SHP77 treated with DMSO at 0.1 percent for 48 hours (cell line): ENCODE data around the gene ATN1.

Experiments used
- DNase-seq: peaks from one replicate; lab custom pipeline; 2025; lab: John Stamatoyannopoulos, UW

ATN1 gene

DNA sequence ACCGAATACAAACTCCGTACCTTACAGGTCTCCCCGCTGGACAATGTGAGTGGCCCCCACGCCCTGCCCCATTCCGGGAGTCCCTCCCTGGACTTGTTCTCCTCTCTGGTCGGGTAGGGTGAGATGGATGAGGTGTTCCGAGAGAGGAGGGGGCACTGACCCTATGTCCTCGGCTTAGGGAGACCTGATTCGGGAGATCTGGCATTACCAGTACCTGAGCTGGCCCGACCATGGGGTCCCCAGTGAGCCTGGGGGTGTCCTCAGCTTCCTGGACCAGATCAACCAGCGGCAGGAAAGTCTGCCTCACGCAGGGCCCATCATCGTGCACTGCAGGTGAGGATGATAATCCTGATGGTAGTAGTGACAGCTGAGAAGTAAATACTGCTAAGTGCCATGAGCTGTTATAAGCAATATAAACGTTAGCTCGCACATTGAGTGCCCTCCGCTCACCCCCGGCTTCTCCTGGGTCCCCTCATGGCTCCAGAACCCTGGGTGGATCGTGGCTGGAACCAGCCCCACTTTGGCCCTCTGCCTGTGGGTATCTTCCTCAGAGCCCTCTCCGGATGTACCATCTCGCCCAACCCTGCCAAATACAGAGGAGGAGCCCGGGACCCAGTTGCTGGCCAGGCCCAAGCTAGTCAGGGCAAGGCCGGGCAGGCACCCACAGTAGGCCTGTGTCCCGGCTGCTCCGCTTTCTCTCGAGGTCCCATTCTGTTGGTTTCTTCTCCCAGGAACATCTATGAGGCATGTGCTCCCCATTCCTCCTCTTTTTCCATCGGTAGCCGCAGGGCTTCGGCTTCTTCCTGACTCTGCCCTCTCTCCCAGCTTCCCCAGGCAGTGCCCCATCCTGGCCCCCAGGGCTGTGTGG, 30.2 kb downstream of the ATN1 start:
- DNase-seq, result no peak

DNA sequence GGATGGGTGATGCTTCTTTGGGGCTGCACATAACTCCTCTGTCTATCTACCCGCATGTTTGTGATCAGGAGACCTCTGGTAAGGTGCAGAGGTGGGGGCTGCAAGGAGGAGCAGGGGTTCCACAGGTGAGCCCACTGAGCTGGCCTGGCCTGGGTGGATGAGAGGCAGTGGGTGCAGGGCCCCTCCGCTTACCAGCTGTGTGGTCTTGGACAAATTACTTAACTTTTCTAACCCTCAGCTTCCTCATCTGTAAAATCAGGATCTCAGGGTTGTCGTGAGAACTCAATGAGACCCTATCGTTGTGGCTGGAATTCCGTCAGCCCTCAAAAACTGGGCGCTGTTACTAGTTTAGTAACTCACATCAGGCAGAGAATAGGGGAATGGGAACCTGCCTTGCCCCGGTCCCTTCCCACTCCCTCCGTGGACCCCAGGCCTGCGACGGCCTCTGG, 30.9 kb downstream of the ATN1 start:
- no peak for DNase-seq

DNA sequence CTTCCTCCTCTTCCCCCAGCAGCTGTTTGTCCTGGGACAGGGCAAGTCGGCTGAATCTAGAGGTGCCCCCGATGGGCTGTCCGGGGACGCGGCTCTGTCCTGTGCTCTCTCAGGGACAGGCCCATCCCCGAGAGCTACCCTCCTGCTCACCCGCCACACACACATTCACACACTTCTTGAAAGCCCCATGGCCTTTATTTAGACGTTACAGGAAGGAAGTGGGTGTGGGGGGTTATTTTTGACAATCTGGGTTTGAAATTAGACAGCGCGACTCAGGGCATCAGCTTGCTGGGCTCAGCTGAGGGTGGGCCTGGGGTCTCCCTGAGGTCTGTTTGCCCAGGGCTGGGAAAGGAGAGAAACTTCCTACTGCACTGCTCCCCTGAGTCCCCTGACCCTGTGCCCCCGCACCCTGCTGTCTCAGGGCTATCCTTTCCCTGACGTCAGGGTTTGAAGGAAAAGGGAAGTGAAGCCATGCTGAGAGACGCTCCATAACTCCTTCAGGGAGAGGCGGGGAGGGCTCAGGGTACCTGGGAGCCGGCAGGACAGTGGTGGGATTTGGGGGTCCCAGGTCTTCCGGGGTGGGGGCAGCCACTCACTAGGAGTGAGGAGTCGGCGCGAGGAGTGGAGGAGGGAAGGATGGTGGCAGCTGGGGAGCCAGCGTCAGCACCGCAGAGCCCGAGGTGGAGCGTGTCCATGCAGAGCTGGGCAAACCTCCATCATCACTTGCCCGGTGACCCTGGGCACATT, 31.5 kb downstream of the ATN1 start:
- no peak for DNase-seq

DNA sequence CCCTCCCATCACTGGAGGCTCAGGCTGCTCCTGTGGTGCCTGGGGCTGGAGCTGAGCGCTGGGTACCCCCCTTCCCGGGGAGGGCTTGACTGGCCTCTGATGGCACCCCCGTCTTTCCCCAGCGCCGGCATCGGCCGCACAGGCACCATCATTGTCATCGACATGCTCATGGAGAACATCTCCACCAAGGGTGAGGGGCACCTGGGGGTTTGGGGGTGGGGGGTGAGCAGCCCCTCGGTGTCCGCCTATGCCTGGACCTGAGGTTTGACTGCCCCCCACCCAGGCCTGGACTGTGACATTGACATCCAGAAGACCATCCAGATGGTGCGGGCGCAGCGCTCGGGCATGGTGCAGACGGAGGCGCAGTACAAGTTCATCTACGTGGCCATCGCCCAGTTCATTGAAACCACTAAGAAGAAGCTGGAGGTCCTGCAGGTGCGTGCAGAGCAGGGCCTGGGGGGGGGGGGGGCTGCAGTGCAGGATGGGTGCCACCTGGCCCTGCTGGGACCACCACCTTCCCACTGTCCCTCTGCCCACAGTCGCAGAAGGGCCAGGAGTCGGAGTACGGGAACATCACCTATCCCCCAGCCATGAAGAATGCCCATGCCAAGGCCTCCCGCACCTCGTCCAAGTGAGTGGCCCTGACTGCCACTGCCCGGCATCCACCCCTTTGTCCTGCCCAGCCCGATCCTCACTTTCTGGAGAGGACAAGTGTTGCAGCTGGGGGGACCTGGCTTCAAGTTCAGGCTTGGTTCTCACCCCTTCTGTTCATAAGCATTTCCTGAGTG, 32.2 kb downstream of the ATN1 start:
- no peak for DNase-seq

DNA sequence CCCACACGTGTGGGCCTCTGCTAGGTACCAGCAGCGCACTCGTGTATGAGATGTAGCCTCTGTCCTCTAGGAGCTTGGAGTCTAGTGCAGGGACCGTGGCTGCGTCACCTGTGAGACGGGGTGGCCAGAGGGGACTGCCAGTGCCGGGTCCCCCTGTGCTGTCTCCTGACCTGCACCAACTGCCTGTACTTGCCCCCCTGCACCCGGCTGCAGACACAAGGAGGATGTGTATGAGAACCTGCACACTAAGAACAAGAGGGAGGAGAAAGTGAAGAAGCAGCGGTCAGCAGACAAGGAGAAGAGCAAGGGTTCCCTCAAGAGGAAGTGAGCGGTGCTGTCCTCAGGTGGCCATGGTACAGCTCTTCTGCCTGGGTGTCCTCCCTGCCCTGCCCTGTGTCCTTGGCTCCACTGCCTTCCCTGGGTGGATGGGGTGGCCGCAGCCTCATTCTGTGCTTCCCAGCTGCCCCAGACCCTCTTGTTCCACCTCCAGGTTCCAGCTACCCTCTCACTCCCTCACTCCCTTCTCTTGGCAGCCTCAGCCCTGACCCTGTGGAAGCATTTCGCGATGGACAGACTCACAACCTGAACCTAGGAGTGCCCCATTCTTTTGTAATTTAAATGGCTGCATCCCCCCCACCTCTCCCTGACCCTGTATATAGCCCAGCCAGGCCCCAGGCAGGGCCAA, 33.0 kb downstream of the ATN1 start:
- DNase-seq, result no peak

DNA sequence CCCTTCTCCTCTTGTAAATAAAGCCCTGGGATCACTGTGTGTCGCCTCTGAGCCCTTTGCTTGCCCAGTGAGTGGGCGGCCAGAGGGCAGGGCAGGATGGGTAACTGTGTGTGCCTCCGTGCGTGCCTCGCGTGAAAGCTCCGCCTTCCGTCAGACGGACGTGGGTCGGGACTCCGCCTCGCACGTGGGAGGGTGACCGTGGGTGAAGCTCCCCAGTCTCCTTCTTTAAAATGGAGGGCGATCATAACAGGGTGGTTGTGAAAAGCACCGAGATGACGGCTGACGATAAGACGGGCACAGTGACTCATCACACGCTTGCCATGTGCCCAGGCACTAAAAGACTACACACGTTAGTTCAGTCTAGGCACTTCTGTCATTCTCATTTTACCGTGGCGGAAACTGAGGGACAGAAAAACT, 33.5 kb downstream of the ATN1 start:
- DNase-seq, result no peak

DNA sequence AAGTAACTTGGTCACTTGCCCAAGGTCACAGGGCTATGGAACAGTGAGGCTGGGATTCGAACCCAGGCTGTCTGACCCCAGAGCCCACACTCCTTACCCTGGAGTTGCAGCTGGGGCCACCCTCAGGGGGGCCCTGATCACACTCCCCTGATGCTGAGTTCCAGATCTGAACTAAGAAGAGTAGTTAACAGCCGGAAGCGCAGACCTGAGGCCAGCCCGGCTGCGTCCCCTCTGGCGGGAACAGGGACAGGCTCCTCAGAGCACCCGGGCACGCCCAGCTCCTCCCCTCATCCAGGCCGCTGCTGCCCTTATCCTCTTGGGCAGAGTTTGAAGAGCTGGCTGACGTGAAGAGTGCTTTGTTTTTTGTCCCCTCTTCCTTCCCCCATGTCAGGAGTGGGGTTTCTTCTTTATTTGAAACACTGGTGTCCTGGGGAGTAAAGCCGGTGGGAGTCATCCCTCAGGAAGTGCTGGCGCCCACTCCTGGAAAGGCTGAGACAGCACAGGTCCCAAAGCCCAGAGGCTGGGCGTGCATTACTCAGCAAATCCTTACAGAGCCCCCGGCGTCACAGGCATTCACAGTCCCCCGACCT, 34.0 kb downstream of the ATN1 start:
- peak; percentile 48 for DNase-seq

DNA sequence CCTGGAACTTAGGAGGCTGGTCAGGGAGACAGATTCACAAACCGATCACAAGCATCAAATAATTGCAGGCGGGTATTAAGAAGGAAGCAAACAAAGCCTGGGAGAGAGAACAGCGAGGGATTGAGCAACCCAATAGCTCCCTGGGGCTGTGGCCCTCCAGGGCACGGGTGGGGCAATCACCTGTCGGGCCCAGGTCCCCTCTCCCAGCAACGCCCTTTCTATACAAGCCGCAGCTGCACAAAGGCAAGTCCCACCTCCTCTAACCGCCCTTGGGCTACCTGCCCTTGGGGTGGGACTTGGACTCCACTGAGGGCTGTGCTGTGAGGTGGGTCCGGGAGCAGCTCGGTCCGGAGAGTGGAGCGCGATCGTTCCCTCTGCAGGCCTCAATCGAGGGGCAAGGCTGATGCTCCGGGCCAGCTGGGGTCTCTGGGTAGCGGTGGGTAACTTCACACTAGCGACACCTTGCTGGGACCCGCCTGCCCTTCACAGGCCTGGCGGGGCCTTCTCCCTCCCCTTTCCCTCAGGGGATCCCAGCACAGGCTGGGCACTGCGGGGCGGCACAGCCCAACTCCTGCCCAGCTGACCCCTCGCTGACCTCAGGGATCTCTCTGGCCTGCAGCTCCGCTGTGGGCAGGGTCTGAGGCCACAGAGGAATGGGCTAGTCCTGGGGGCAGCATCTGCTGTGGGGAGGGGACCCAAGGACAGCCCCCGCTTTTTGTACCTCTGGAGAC, 34.7 kb downstream of the ATN1 start:
- DNase-seq, result peak; percentile 44

DNA sequence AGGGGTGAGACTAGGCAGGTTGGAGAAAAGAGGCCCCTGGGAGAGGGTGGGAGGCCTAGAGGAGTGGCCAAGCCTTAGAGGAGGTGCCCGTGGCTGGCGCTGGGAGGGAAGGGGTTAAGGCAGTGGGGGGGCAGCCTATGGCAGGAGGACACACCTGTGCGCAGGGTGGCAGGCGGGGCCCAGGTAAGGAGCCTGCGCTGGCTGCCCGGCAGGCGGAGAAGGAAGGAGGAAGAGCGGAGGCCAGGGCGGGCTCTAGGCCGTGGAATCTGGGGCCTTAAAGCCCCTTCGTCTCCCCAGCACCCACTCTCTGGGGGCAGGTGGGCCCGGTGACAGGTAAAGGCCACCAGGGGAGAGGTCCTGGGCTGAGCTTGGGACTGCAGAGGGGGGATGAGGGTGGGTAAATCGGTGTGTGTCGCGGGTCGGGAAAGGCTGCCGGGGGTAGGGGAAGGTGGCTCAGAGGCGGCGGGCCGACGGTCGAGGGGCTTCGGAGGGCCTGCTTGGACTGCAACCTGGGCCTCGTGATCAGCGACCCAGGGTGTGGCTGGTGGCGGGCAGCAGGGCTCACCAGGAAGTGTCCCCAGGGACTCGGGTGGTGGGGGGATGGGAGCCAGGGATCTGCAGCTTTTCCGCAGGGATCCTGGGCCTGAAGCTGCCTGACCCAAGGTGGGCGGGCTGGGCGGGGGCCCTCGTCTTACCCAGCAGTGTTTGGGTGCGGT, 35.4 kb downstream of the ATN1 start:
- DNase-seq, result no peak

DNA sequence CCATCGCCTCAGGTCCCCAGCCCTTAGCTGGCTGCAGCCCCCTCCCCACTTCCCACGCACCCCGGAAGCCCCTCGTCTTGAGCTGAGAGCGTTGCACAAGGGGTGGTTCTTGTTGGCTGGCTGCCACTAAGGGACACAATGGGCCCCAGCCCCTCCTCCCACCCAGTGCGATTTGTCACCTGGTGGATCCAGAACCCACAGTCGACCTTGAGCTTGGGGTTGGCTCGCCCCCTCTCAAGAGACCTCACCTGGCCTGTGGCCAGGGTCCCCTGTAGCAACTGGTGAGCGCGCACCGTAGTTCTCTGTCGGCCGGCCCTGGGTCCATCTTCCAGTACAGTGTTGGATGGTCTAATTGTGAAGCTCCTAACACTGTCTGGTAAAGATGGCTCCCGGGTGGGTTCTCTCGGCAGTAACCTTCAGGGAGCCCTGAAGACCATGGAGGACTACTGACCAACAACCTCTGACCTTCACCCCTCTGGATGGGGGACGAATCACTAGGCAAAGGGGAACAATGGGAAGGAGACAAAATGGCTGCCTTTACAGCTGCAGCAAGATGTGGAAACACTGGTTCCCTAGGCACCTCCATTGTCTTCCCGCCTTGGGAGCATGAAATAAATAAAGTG, 36.1 kb downstream of the ATN1 start:
- no peak for DNase-seq

DNA sequence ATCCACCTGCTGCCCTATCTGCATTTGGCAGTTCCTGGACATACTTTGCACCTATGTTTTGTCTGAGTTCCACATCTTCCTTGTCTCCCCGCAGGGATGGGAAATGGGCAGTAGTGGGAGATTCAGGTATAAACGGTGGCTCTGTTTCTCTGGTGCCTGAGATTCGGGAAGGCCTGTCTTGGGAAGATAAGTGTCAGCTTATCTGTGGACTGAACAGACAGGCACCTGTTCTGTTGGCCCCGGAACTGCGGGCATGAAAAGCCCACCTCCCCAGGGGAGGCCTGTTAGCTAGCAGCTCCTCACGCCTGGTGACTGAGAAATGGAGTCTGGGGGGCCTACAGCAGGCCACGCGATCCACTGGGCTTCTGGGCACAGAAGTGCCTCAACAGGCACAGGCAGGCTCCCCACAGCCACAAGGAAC, 36.9 kb downstream of the ATN1 start:
- DNase-seq, result no peak

DNA sequence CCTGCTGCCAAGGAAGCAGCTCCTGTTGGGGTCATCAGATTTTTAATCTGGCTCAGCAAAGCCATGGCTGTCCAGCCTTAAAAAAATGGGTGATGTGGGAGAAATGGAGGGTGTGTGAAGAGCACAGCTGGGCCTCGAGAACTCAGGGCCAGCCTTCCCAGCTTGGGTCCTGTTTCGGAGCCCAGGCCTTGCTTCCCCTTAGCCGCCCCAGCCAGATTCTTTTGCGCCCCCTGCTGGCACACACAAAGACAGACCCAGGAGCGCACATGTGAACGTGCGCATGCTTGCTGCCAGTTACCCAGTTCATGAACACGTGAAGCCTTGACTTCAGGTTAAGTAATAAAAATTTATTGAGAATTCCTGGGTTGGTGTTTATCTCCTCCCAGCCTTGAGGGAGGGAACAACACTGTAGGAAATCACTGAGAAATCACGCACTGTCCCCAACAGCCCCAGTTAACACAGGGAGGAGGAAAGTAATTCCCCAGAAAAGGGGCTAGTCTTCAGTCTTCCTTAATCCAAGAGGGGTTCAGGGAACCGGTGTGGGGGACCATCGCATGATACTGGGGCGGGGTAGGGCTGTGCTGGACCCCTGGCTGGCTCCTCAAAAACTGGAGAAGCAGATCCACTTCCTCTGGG, 37.4 kb downstream of the ATN1 start:
- DNase-seq, result no peak

DNA sequence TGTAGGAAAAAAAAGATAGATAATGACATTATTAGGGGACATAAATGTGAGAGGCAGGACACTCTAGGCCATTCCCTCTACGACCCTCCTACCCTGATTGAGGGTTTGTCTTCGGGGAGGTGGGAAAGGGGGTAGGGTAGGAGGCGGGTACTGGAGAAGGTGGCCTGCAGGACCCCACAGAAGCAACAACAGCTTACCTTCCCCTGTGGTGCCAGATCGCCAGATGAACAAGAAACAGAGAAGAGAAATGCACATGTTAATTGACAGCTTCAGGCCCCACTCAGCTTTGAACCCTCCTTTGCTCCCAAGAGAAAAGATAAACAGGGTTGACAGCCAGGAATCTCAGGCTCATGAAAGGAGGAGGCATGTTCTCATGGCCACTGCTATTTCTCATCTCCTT, 38.0 kb downstream of the ATN1 start:
- DNase-seq, result no peak

DNA sequence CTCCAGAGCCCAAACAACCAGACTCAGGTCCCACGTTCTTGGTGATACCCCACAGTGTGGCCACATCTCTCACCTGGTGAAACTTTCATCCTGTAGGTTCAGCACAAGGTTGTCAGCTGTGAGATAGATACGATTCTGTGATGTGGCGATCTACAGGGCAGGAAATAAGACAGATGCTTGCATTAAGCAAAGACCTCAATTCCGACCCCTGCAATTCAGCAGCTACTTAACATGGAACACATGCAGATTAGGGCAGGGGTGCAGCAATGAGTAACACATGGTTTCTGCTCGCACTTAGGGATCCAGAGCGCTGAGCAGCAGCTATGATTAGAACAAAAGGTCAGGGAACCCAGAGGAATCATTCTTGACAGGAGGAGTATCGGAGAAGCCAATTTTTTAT, 38.6 kb downstream of the ATN1 start:
- DNase-seq, result no peak

DNA sequence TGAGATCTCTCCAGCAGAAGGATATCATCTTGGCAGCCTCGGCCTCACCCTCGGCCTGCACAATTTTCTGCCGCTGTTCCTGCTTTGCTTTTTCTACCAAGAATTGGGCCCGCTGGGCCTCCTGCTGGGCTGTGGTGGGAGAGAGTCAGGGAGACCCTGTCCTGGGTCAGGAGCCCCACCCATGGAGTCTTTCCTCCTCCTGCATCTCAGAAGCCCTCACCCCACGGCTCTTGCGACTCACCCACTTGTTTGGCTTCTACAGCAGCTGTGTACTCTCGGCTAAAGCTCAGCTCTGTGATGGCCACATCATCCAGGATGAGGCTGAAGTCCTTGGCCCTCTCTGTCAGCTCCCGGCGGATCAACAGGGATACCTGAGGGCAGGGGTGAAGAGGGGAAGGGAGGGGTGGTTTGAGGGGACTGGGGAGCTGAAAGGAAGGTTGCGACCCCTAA, 39.9 kb downstream of the ATN1 start:
- no peak for DNase-seq

DNA sequence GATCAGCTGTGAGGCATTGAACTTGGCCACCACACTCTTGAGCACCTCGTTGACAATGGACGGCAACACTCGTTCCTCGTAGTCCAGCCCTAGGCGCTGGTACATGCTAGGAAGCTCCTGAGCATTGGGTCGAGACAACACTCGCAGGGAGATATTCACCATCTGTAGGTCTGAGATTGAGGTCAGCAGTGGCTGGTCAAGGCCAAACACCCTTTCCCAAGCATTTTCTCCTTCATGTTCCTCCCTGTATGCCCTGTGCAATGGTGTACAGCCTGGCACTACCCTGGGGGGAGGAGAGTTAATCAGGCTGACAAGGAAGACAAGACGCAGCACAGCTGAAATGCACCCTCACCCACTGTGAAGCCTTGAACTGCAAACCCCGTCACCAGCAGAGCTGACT, 40.7 kb downstream of the ATN1 start:
- no peak for DNase-seq

DNA sequence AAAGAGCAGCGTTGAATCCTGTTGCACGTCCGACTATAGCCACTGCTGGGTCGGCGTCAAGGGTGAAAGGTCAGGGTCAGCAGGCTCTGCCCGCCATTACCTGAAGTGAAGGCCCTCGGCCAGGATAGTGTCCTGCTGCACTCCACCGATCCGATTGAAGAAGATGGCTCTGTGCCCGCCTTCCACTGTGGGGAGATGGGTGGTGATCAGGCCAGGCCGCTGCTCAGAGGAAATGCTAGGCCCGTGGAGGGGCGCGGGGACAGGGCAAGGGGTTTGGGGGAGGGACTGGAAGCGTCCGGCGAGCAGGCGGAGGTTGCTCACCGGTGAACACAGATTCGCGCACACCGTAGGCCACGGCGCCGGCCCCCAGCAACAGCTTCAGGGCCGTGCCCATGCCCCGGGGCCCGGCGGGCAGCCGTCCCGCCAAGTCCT, 42.4 kb downstream of the ATN1 start:
- no peak for DNase-seq

DNA sequence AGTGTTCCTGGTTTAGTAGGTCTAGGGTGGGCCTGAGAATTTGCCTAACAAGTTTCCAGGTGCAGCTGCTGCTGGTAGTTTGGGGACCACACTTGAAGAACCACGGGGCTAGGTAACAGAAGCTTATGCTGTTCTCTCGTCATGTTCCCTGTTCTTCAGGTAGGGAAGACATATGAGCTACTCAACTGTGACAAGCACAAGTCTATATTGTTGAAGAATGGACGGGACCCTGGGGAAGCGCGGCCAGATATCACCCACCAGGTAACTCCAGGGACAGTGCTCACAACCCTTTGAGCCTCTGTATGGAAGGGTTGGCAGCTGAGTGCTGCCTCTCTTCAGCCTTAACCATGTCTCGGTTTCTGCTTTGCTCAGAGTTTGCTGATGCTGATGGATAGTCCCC, 46.4 kb downstream of the ATN1 start:
- no peak for DNase-seq
